Heart left ventricle (tissue), 13 donors: ENCODE measurements around the gene SOS1.

Source experiments
- POLR2A ChIP-seq, 2 donors: fragments of 450-650 bp; IDR thresholded peaks; one replicate each; pipeline ENCODE4 v1.6.1; 2017; ENCODE audit warnings: antibody characterized with exemption in 2 of 2, mild to moderate bottlenecking in 2 of 2, moderate library complexity in 2 of 2
- TF ChIP-seq, protein P1 (sequence below), 12 donors: fragments of 200-600 bp; sonication (generic) in 4 of 12; IDR thresholded peaks; one replicate each; pipeline versions ENCODE4 v1.5.0 to v1.8.0; 2018 to 2022; ENCODE audit warnings: antibody characterized with exemption in 12 of 12, mild to moderate bottlenecking in 5 of 12
- donor health status: ischemic (EF 13 %, LVEDD 7.1; RV severe dilation, severe dysfunction).
- donor health status: DM: no; HTN: yes; CAD: no.
- donor health status: DM: no; HTN: no; CAD: no.
- donor health status: ischemic (EF 25% LVEDD 6.9; RV normal size, moderate dysfunction).
- donor health status: ischemic (EF 25% LVEDD 5.7; RV mildly dilated, moderate dysfunction).
- donor health status: ischemic (EF 35%, LVEDD 5.7; RV mildly dilated, moderate dysfunction).
- donor health status: nonischemic (EF 11% LVEDD 7.7; RV severe dilation, severe dysfunction).
- donor health status: DM: yes; HTN: yes; CAD: no.
- donor health status: PGD.
- donor health status: ischemic (EF 29% LVEDD 5.4; RV normal size, mild dysfunction).
- donor health status: nonischemic (EF 23%, LVEDD 6.1; RV moderate dilation, normal function).

DNA sequence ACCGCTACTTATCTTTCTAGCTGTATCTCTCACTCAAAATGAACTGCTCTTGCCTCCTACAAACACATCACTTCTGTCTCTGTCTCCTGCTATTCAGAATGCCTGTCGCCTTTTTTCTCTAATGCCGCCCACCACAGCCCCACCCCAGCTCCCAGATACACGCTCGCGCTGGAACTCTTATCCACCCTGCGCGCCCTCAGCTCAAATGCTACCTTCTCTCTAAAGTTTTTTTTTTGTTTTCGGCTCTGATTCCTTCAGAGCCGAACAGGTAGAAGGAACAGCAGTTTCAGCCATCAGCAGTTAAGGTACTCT is 3.9 kb upstream of the SOS1 start:
- TF ChIP-seq, protein P1, sequence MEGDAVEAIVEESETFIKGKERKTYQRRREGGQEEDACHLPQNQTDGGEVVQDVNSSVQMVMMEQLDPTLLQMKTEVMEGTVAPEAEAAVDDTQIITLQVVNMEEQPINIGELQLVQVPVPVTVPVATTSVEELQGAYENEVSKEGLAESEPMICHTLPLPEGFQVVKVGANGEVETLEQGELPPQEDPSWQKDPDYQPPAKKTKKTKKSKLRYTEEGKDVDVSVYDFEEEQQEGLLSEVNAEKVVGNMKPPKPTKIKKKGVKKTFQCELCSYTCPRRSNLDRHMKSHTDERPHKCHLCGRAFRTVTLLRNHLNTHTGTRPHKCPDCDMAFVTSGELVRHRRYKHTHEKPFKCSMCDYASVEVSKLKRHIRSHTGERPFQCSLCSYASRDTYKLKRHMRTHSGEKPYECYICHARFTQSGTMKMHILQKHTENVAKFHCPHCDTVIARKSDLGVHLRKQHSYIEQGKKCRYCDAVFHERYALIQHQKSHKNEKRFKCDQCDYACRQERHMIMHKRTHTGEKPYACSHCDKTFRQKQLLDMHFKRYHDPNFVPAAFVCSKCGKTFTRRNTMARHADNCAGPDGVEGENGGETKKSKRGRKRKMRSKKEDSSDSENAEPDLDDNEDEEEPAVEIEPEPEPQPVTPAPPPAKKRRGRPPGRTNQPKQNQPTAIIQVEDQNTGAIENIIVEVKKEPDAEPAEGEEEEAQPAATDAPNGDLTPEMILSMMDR (IDR thresholded peaks at IDR 0.05) = peak in 1 of 12 donors; percentile 4
- no peak for TF ChIP-seq POLR2A (IDR thresholded peaks at IDR 0.05)
